A673 (cell line): ENCODE results near the gene RIN2. TPM values are rescaled to one million over a fixed set of nuclear protein-coding genes. Genes with fewer than 3 reads are reported as not detected.

Experiments used
- BruUV-seq: library from RNA; stranded (reverse); fragments of 400-500 nt; replicated peaks from 2 replicates; lab custom pipeline; 2021; lab: Mats Ljungman, UMichigan
- CTCF ChIA-PET: fragments of 300-600 bp; sonication (Branson Sonifier 250); formaldehyde crosslinking; loops from one replicate; lab custom pipeline; 2022; ENCODE audit warnings: antibody characterized with exemption; lab: Charles Lee
- POLR2A ChIA-PET: fragments of 300-600 bp; sonication (Branson Sonifier 250); formaldehyde crosslinking; loops from one replicate; lab custom pipeline; 2022; ENCODE audit warnings: antibody characterized with exemption; ENCODE audit not compliant: low non-redundant PET; lab: Charles Lee
- DNase-seq: peaks from one replicate; pipeline ENCODE4 v3.0.0-alpha.2; 2015; ENCODE audit warnings: low spot score
- H3K27ac ChIP-seq: fragments of 200-600 bp; sonication (generic); 2 replicates; pipeline ENCODE4 v1.5.1; 2016; ENCODE audit warnings: mixed run types, low read depth, mild to moderate bottlenecking, mixed read lengths, antibody characterized with exemption, low read length; ENCODE audit not compliant: poor library complexity, severe bottlenecking
- H3K27me3 ChIP-seq: fragments of 200-600 bp; sonication (generic); replicated peaks from 2 replicates; pipeline ENCODE4 v1.6.1; 2017; ENCODE audit warnings: mixed run types, low read depth, mild to moderate bottlenecking, mixed read lengths, antibody characterized with exemption, low read length; ENCODE audit not compliant: insufficient read depth, poor library complexity
- H3K36me3 ChIP-seq: fragments of 200-600 bp; sonication (generic); 2 replicates; pipeline ENCODE4 v1.6.1; 2016; ENCODE audit warnings: mixed run types, mild to moderate bottlenecking, mixed read lengths, antibody characterized with exemption, low read length; ENCODE audit not compliant: insufficient read depth, poor library complexity, severe bottlenecking
- H3K4me1 ChIP-seq: fragments of 200-600 bp; sonication (generic); 2 replicates; pipeline ENCODE4 v1.6.1; 2017; ENCODE audit warnings: mixed run types, mild to moderate bottlenecking, mixed read lengths, antibody characterized with exemption, low read length; ENCODE audit not compliant: insufficient read depth, poor library complexity, severe bottlenecking
- H3K4me3 ChIP-seq: fragments of 200-600 bp; sonication (generic); 2 replicates; pipeline ENCODE4 v1.5.1; 2016; ENCODE audit warnings: low read depth, mixed run types, mild to moderate bottlenecking, mixed read lengths, low read length; ENCODE audit not compliant: poor library complexity, severe bottlenecking
- H3K9me3 ChIP-seq: fragments of 200-600 bp; sonication (generic); 2 replicates; pipeline ENCODE4 v1.6.1; 2016; ENCODE audit warnings: mixed run types, low read depth, mild to moderate bottlenecking, mixed read lengths, antibody characterized with exemption, low read length; ENCODE audit not compliant: poor library complexity, severe bottlenecking
- EZH2 ChIP-seq: fragments of 200-600 bp; sonication (generic); IDR thresholded peaks from 2 replicates; pipeline ENCODE4 v1.6.1; 2017; ENCODE audit warnings: borderline replicate concordance, low read depth, mild to moderate bottlenecking, mixed read lengths, antibody characterized with exemption, low read length; ENCODE audit not compliant: poor library complexity, severe bottlenecking
- intact Hi-C: fragments of 100-400 bp; cut with micrococcal nuclease; formaldehyde crosslinking; loops from one replicate; pipeline ENCODE4 v1.10.0; 2022; ENCODE audit not compliant: unreplicated experiment
- total RNA-seq: library from RNA; stranded (reverse); gene quantifications from 2 replicates; pipeline ENCODE4 v1.2.3, GENCODE V29; 2021
- TF ChIP-seq, protein P1 (sequence below): fragments of 300-800, 200-600 bp; sonication (generic); conservative IDR thresholded peaks from 2 replicates; pipeline ENCODE4 v1.5.1; 2017; ENCODE audit warnings: low read depth, mild to moderate bottlenecking, antibody characterized with exemption, low read length, moderate library complexity, mixed read lengths

Gene RIN2
- total RNA-seq, 1 experiment from 2014 or later, result 14.6 TPM

DNA sequence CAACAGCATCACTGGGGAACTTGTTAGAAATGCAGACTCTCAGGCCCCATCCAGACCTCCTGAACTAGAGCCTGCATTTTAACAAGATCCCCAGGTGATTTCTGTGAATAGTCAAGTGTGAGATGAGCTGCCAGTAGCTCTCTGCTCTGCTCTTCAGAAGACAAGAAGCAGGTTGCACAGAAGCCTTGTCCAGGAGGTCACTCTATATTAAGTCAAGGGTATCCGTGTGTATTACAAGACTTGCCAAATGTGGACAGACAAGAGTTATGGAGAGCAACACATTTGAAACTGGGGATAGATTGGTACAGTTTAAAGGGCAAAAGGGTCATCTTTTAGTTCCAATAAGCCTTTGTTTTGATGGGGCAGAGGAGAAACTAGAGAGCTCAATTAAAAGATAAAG lies 23.2 kb upstream of the RIN2 start:
- Histone ChIP-seq H3K4me1 (peaks cover 29% of the 10 kb centered on the region), H3K27ac (peak overlapping the region; percentile 90), H3K36me3 (no peaks in the 10 kb centered on the region), H3K9me3 (no peaks in the 10 kb centered on the region), H3K4me3 (no peak overlapping the region), H3K27me3 (no peaks in the 10 kb centered on the region)
- TF ChIP-seq, protein P1, sequence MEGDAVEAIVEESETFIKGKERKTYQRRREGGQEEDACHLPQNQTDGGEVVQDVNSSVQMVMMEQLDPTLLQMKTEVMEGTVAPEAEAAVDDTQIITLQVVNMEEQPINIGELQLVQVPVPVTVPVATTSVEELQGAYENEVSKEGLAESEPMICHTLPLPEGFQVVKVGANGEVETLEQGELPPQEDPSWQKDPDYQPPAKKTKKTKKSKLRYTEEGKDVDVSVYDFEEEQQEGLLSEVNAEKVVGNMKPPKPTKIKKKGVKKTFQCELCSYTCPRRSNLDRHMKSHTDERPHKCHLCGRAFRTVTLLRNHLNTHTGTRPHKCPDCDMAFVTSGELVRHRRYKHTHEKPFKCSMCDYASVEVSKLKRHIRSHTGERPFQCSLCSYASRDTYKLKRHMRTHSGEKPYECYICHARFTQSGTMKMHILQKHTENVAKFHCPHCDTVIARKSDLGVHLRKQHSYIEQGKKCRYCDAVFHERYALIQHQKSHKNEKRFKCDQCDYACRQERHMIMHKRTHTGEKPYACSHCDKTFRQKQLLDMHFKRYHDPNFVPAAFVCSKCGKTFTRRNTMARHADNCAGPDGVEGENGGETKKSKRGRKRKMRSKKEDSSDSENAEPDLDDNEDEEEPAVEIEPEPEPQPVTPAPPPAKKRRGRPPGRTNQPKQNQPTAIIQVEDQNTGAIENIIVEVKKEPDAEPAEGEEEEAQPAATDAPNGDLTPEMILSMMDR, result no peak
- TF ChIP-seq EZH2, result no peak
- intact Hi-C loops, result loop anchor here (10.0 kb wide), 1 partner anchor 1570 kb away; the partner anchor contains the start of gene XRN2
- BruUV-seq, result no TSS peak
- ChIA-PET POLR2A (interaction anchor here (0.6 kb wide), 1 partner anchor 23 kb away, joined by 3 read pairs; no protein-coding TSS in a partner anchor), CTCF (interaction anchor here (0.7 kb wide), 1 partner anchor 660 kb away, joined by 3 read pairs; no protein-coding TSS in a partner anchor)
- no peak for DNase-seq

DNA sequence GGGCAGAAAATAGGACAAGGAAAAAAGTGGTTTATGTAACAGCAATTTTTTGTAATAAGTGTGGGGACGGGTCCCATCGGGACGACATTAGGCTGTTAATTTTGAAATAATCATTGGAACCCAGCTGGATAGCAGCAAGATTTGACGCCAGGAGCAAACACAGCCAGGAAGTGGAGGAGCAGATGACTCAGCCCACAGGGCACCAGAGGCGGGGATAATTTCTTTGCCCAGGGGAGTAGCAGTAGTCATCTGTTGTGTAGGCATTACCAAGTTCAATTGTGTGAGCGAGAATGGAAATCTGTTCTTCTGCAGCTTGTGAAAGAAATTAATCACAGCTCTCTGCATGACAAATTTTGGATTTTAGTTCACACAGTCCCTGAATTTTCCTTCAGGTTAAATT lies 22.6 kb upstream of the RIN2 start:
- POLR2A ChIA-PET, result no interaction called here
- H3K36me3 ChIP-seq, result no peaks in the 10 kb centered on the region
- CTCF ChIA-PET, result interaction anchor here (0.7 kb wide), 2 partner anchors 80 to 661 kb away, joined by 3 read pairs; no protein-coding TSS in a partner anchor
- H3K4me1 ChIP-seq, result peaks cover 29% of the 10 kb centered on the region
- no peaks in the 10 kb centered on the region for H3K9me3 ChIP-seq
- TF ChIP-seq EZH2, result no peak
- TF ChIP-seq, protein P1, result no peak
- intact Hi-C loops, result loop anchor here (10.0 kb wide), 1 partner anchor 1569 kb away; the partner anchor contains the start of gene XRN2
- peak overlapping the region; percentile 90 for H3K27ac ChIP-seq
- no peak overlapping the region for H3K4me3 ChIP-seq
- BruUV-seq, result no TSS peak
- DNase-seq, result peak; percentile 96
- no peaks in the 10 kb centered on the region for H3K27me3 ChIP-seq

DNA sequence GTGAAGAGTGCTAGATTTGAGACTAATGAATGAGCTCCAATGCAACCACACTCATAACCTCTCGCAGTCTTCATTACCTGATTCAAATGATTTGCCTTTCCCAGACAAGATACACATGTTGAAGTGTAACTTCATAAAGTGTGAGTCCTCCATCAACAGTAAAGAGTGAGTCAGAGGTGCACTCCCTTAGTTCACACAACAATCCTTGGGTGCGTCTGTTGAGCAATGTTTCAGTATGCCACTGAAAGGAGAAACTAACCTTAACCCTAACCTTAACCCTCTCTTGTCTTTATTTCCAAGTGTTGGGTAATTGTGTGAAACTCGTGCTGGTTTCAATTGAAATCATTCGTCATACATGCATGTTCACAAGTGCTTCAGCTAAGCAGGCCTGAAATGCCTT lies 21.0 kb upstream of the RIN2 start:
- ChIA-PET POLR2A (no interaction called here), CTCF (no interaction called here)
- DNase-seq, result no peak
- H3K27ac ChIP-seq, result peak overlapping the region; percentile 56
- no peaks in the 10 kb centered on the region for H3K27me3 ChIP-seq
- no peaks in the 10 kb centered on the region for H3K36me3 ChIP-seq
- no peak overlapping the region for H3K4me3 ChIP-seq
- peaks cover 34% of the 10 kb centered on the region for H3K4me1 ChIP-seq
- intact Hi-C loops, result loop anchor here (10.0 kb wide), 1 partner anchor 1568 kb away; the partner anchor contains the start of gene XRN2
- no TSS peak for BruUV-seq
- no peaks in the 10 kb centered on the region for H3K9me3 ChIP-seq
- TF ChIP-seq, protein P1, result no peak
- no peak for TF ChIP-seq EZH2
